GM12878 (cell line): ENCODE data around the gene TNFRSF1B. TPM values are rescaled to one million over a fixed set of nuclear protein-coding genes. Genes with fewer than 3 reads are reported as not detected.

Source experiments
- ATAC-seq: fragments of 200-7000 bp; cut with Tn5 transposase; 3 replicates; pipeline ENCODE4 v1.9.1; 2020; ENCODE audit warnings: mild to moderate bottlenecking, moderate library complexity
- BruUV-seq: library from RNA; stranded (reverse); fragments of 400-500 nt; replicated peaks from 2 replicates; lab custom pipeline; 2021; lab: Mats Ljungman, UMichigan
- CTCF ChIA-PET: fragments of 300-600 bp; sonication (Branson Sonifier 250); formaldehyde crosslinking; extraction: SDS; loops from one replicate; lab custom pipeline; 2021; ENCODE audit warnings: inconsistent platforms; lab: Yijun Ruan, JAX
- POLR2A ChIA-PET: fragments of 350-600 bp; formaldehyde crosslinking; extraction: SDS; loops from one replicate; lab custom pipeline; 2021; ENCODE audit warnings: inconsistent platforms; lab: Charles Lee
- RAD21 ChIA-PET: fragments of 300-600 bp; sonication (Branson Sonifier 250); formaldehyde crosslinking; loops from one replicate; lab custom pipeline; 2023; ENCODE audit warnings: antibody characterized with exemption; ENCODE audit not compliant: unreplicated experiment; lab: Charles Lee
- SMC1A ChIA-PET: fragments of 300-600 bp; sonication (Branson Sonifier 250); formaldehyde crosslinking; loops from one replicate; lab custom pipeline; 2023; ENCODE audit not compliant: unreplicated experiment, uncharacterized antibody; lab: Charles Lee
- DNase-seq: peaks from one replicate; pipeline ENCODE4 v3.0.0-alpha.2; 2011; ENCODE audit warnings: low read depth, low spot score
- FAIRE-seq: peaks from 3 replicates; lab custom pipeline; 2011; peaks lifted over from hg19 to GRCh38; lab: Jason Lieb, UNC
- H2AFZ ChIP-seq: 2 replicates; pipeline ENCODE4 v1.6.0; 2011; ENCODE audit warnings: low read depth, low read length, control low read depth; ENCODE audit not compliant: control insufficient read depth
- H3K27ac ChIP-seq: 2 replicates; pipeline ENCODE4 v1.5.1; 2011; ENCODE audit warnings: control low read depth; ENCODE audit not compliant: control insufficient read depth, insufficient read depth
- H3K27me3 ChIP-seq, 2 experiments: replicated peaks in 1 of 2; 2 replicates each; pipeline versions ENCODE4 v1.6.0 to v1.6.1; 2011; ENCODE audit warnings: low read length in 1 of 2; ENCODE audit not compliant: control insufficient read depth in 2 of 2, insufficient read depth in 2 of 2
- H3K36me3 ChIP-seq, 2 experiments: 2 replicates each; pipeline ENCODE4 v1.5.1; 2011; ENCODE audit warnings: low read length in 1 of 2; ENCODE audit not compliant: control insufficient read depth in 2 of 2, insufficient read depth in 2 of 2
- H3K4me1 ChIP-seq: 2 replicates; pipeline ENCODE4 v1.6.1; 2011; ENCODE audit warnings: mild to moderate bottlenecking, low read length, moderate library complexity, mixed read lengths; ENCODE audit not compliant: control insufficient read depth, insufficient read depth
- H3K4me2 ChIP-seq: 2 replicates; pipeline ENCODE4 v1.6.0; 2011; ENCODE audit warnings: control low read depth; ENCODE audit not compliant: control insufficient read depth, insufficient read depth
- H3K4me3 ChIP-seq: fragments of 200-600 bp; sonication (generic); 2 replicates; pipeline ENCODE4 v1.5.1; 2016
- H3K79me2 ChIP-seq: 2 replicates; pipeline ENCODE4 v1.6.0; 2011; ENCODE audit warnings: low read length; ENCODE audit not compliant: control insufficient read depth, insufficient read depth
- H3K9ac ChIP-seq: 2 replicates; pipeline ENCODE4 v1.8.0; 2011; ENCODE audit warnings: low read length, control low read depth, mixed read lengths; ENCODE audit not compliant: control insufficient read depth, insufficient read depth
- H3K9me3 ChIP-seq: replicated peaks from 3 replicates; pipeline ENCODE4 v1.5.1; 2011; ENCODE audit warnings: mild to moderate bottlenecking, low read length; ENCODE audit not compliant: control insufficient read depth, insufficient read depth
- H4K20me1 ChIP-seq: 2 replicates; pipeline ENCODE4 v1.6.0; 2011; ENCODE audit not compliant: control insufficient read depth, insufficient read depth
- CBFB ChIP-seq: IDR thresholded peaks from 2 replicates; pipeline ENCODE4 v1.6.1; 2016; ENCODE audit warnings: antibody characterized with exemption, low read depth
- CBX3 ChIP-seq: fragments of 200-600 bp; sonication (generic); IDR thresholded peaks from 2 replicates; pipeline ENCODE4 v1.6.1; 2016; ENCODE audit warnings: low read depth, borderline replicate concordance
- CTCF ChIP-seq, 3 experiments: IDR thresholded peaks in 2 of 3; conservative IDR thresholded peaks in 1 of 3; 2 replicates each; pipeline ENCODE4 v1.5.1; 2011; ENCODE audit warnings: low read depth in 3 of 3, low read length in 3 of 3, mild to moderate bottlenecking in 3 of 3, control low read depth in 2 of 3, moderate library complexity in 2 of 3, inconsistent platforms in 1 of 3, mixed read lengths in 1 of 3; ENCODE audit not compliant: control insufficient read depth in 2 of 3, insufficient read depth in 1 of 3; ENCODE audit errors: extremely low read depth in 1 of 3
- E2F8 ChIP-seq: fragments of 450-650 bp; IDR thresholded peaks from 2 replicates; pipeline ENCODE4 v1.6.1; 2018; ENCODE audit warnings: mild to moderate bottlenecking, low read depth, moderate library complexity; ENCODE audit not compliant: partially characterized antibody
- JUND ChIP-seq: IDR thresholded peaks from 2 replicates; pipeline ENCODE4 v1.6.1; 2012; ENCODE audit warnings: low read depth, mild to moderate bottlenecking, low read length, improper control_type of control experiment, moderate library complexity
- MYB ChIP-seq: fragments of 150-350 bp; IDR thresholded peaks from 2 replicates; pipeline ENCODE4 v1.6.1; 2014; ENCODE audit warnings: mild to moderate bottlenecking, low read depth, low read length, borderline replicate concordance
- PML ChIP-seq: IDR thresholded peaks from 2 replicates; pipeline ENCODE4 v1.6.1; 2012; ENCODE audit warnings: low read length, inconsistent platforms
- ZBTB33 ChIP-seq: fragments of 450-650 bp; IDR thresholded peaks from 2 replicates; pipeline ENCODE4 v1.6.1; 2017; ENCODE audit warnings: mild to moderate bottlenecking
- ZBTB4 ChIP-seq: fragments of 450-650 bp; formaldehyde crosslinking; IDR thresholded peaks from 2 replicates; pipeline ENCODE4 v1.4.0; 2022; ENCODE audit warnings: mild to moderate bottlenecking, moderate library complexity
- ZNF207 ChIP-seq: fragments of 450-650 bp; IDR thresholded peaks from 2 replicates; pipeline ENCODE4 v1.6.1; 2014; ENCODE audit warnings: antibody characterized with exemption, mild to moderate bottlenecking, borderline replicate concordance
- ZNF274 ChIP-seq: IDR thresholded peaks from one replicate; pipeline ENCODE4 v1.8.0; 2011; ENCODE audit not compliant: insufficient read length, insufficient read depth
- ZNF622 ChIP-seq: fragments of 450-650 bp; IDR thresholded peaks from 2 replicates; pipeline ENCODE4 v1.6.1; 2017; ENCODE audit warnings: mild to moderate bottlenecking, inconsistent platforms
- WGBS: methylation state at CpG from one replicate; pipeline ENCODE4 v1.1.6; 2016; ENCODE audit warnings: low lambda C conversion rate; ENCODE audit not compliant: insufficient replicate concordance, insufficient coverage; ENCODE audit errors: missing lambda C conversion rate; 5-methylcytosine and 5-hydroxymethylcytosine counted together
- in situ Hi-C: fragments of 300-500 bp; cut with MboI; formaldehyde crosslinking; loops from 9 replicates; pipeline ENCODE4 v1.14.3; 2018; ENCODE audit warnings: mixed read lengths
- intact Hi-C: fragments of 100-400 bp; cut with micrococcal nuclease; formaldehyde crosslinking; loops from one replicate; pipeline ENCODE4 v1.14.2; 2022; ENCODE audit not compliant: unreplicated experiment
- polyA plus RNA-seq, 11 experiments: library from polyadenylated mRNA; depleted of rRNA in 4 of 11; unstranded in 6 of 11; stranded (reverse) in 5 of 11; fragments of >200 nt; fragmentation: Nextera tagmentation in 4 of 11; fragmentation: Illumina TruSeq in 1 of 11; extraction: Ambion mirVana in 4 of 11; extraction: Trizol in 1 of 11; gene quantifications; 1 replicate in 1 of 11; 2 replicates in 10 of 11; pipeline versions ENCODE4 v1.2.1 to v1.2.3, GENCODE V29; 2011 to 2016; ENCODE audit warnings: inconsistent platforms in 2 of 11, missing spikeins in 2 of 11, low read depth in 1 of 11
- total RNA-seq, 4 experiments: library from RNA; depleted of rRNA in 3 of 4; stranded (reverse); fragments of >200 nt in 3 of 4; fragmentation: Illumina TruSeq in 1 of 4; extraction: Trizol in 1 of 4; gene quantifications; 2 replicates each; pipeline versions ENCODE4 v1.2.1 to v1.2.3, GENCODE V29; 2013 to 2021

Gene TNFRSF1B
- total and polyA plus RNA-seq, 10 of the 15 experiments (the other 5 are each of a cell fraction or from before 2014, with no cell fraction given), result 10.1 to 87.2 (median 37.3) TPM

GRCh38 chr1:12215118-12215961 is 48.5 kb downstream of the TNFRSF1B start:
- intact Hi-C loops, result no loop called here
- no peak overlapping the region for H3K27ac ChIP-seq
- no peaks in the 10 kb centered on the region for H3K36me3 ChIP-seq
- H3K9ac ChIP-seq, result no peak overlapping the region
- ChIA-PET CTCF (interaction anchor here (1.2 kb wide), 1 partner anchor 94 kb away, joined by 6 read pairs; no protein-coding TSS in a partner anchor), POLR2A (no interaction called here), RAD21 (no interaction called here), SMC1A (interaction anchor here (0.6 to 1.5 kb wide), 3 partner anchors 56 to 91 kb away, joined by 4 to 5 read pairs (median 5); no protein-coding TSS in a partner anchor)
- FAIRE-seq (no peak), ATAC-seq (no peak), DNase-seq (no peak)
- no peak overlapping the region for H2AFZ ChIP-seq
- no peaks in the 10 kb centered on the region for H4K20me1 ChIP-seq
- no peaks in the 10 kb centered on the region for H3K79me2 ChIP-seq
- TF ChIP-seq JUND (no peak), ZNF207 (no peak), ZBTB33 (no peak), CBFB (no peak), PML (no peak), MYB (no peak), ZNF274 (no peak), CBX3 (no peak), ZBTB4 (no peak), ZNF622 (no peak), CTCF (IDR thresholded peaks at IDR 0.05 in 2 of 3, conservative IDR thresholded peaks at IDR 0.05 in 1 of 3; ENCODE audit: control insufficient read depth in 2 of 3, extremely low read depth in 1 of 3, insufficient read depth in 1 of 3, low read depth in 3 of 3, low read length in 3 of 3) (no peak), E2F8 (no peak)
- 53% methylated on average over 12 of the region's 12 CpGs for WGBS
- peaks cover 6% of the 10 kb centered on the region for H3K4me1 ChIP-seq
- H3K9me3 ChIP-seq, result no peaks in the 10 kb centered on the region; the same call in 2 of the 3 replicates
- BruUV-seq, result no TSS peak
- in situ Hi-C loops, result no loop called here
- no peak overlapping the region for H3K4me2 ChIP-seq
- H3K4me3 ChIP-seq, result no peak overlapping the region
- H3K27me3 ChIP-seq, result no peaks in the 10 kb centered on the region; a peak in 1 of 4 replicates
